Activated T-cell treated with anti-CD3 and anti-CD28 coated beads, Interleukin-2, amount 50 U/mL, for 1 hour (primary cell): Measurements from ENCODE around the gene NQO2.
A peak's percentile ranks its signal among the peaks of the same experiment; 100 is the strongest.
"Not testable (repeated sequence)": the region's sequence is repeated elsewhere in the genome, so short reads cannot be mapped to it uniquely, and the experiment has no call there.

ENCODE experiments used
- DNase-seq: peaks from one replicate; pipeline ENCODE4 v3.0.0-alpha.2; 2020

NQO2 gene

GRCh38 chr6:3016473-3017280, 17.0 kb downstream of the NQO2 start:
- DNase-seq = no peak

GRCh38 chr6:3017304-3017703, 17.6 kb downstream of the NQO2 start:
- no peak for DNase-seq

GRCh38 chr6:3019065-3019464, 19.4 kb downstream of the NQO2 start:
- no peak for DNase-seq

GRCh38 chr6:3019749-3020320, 20.1 kb downstream of the NQO2 start:
- no peak for DNase-seq

GRCh38 chr6:3020976-3021598, 21.4 kb downstream of the NQO2 start:
- not testable (repeated sequence) for DNase-seq

GRCh38 chr6:3022765-3023662, 23.3 kb downstream of the NQO2 start:
- peak; percentile 52 for DNase-seq

- DNase-seq = peak; percentile 87
Observed at GRCh38 chr6:3023663-3024483, 24.2 kb downstream of the NQO2 start.

- peak; percentile 58 for DNase-seq
Observed at GRCh38 chr6:3026791-3027626, 27.3 kb downstream of the NQO2 start.

GRCh38 chr6:3028156-3028555, 28.5 kb downstream of the NQO2 start:
- DNase-seq = not testable (repeated sequence)

- no peak for DNase-seq
Observed at GRCh38 chr6:3031857-3032640, 32.4 kb downstream of the NQO2 start.

GRCh38 chr6:3032986-3033385, 33.3 kb downstream of the NQO2 start:
- DNase-seq = no peak

- DNase-seq = no peak
Observed at GRCh38 chr6:3033652-3034051, 34.0 kb downstream of the NQO2 start.

GRCh38 chr6:3035397-3035796, 35.7 kb downstream of the NQO2 start:
- no peak for DNase-seq

GRCh38 chr6:3036861-3037637, 37.4 kb downstream of the NQO2 start:
- DNase-seq = no peak

GRCh38 chr6:3037638-3038365, 38.1 kb downstream of the NQO2 start:
- no peak for DNase-seq

GRCh38 chr6:3039384-3039783, 39.7 kb downstream of the NQO2 start:
- DNase-seq = no peak

GRCh38 chr6:3041147-3041546, 41.5 kb downstream of the NQO2 start:
- DNase-seq = no peak

- no peak for DNase-seq
Observed at GRCh38 chr6:3041606-3042005, 41.9 kb downstream of the NQO2 start.

- DNase-seq = no peak
Observed at GRCh38 chr6:3045369-3045768, 45.7 kb downstream of the NQO2 start.
